ENCODE measurements around the gene CD8B.

- no peak for TF ChIP-seq CTCF (IDR thresholded peaks at IDR 0.05)
- no peak for TF ChIP-seq YY1 (IDR thresholded peaks at IDR 0.05; ENCODE audit: low read depth)
- TF ChIP-seq RCOR1 (IDR thresholded peaks at IDR 0.05; ENCODE audit: low read length), result no peak
Measured at GRCh38 chr2:86769838-86770237, 91.8 kb downstream of the CD8B start.

All from SK-N-SH (cell line).